Hepatocyte (in vitro differentiated cells): ENCODE measurements around the gene CHST8.

Experiments used
- EZH2 ChIP-seq: fragments of 200-600 bp; sonication (generic); IDR thresholded peaks from 2 replicates; pipeline ENCODE4 v1.6.1; 2016; ENCODE audit warnings: antibody characterized with exemption, mild to moderate bottlenecking, borderline replicate concordance
- TF ChIP-seq, protein P1 (sequence below): fragments of 200-600 bp; sonication (generic); IDR thresholded peaks from 2 replicates; pipeline ENCODE4 v1.5.1; 2016; ENCODE audit warnings: antibody characterized with exemption, mild to moderate bottlenecking; ENCODE audit not compliant: poor library complexity

DNA sequence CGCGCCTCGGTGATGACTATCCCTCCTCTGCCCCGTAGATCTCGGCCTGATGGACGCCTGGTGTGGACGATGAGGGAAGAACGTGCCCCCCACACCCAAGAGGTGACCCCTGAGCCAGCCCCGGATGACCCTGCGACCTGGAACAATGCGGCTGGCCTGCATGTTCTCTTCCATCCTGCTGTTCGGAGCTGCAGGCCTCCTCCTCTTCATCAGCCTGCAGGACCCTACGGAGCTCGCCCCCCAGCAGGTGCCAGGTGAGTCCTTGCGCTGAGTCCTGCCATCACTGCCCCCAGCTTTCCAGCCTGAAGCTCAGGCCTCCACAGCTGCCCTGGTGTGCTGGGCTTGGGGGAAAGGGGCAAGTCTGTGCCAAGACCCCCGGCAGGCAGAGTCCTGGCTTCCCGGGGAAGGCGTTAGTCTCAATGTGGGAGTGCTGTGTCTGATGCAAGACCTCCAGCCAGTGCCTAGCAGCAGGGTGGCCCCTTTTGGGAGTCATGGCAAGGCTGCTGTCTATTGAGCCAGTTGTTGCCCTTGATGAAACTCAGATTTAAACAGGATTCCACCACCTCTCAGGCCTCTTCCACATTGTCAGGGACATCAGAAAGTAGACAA is 67.5 kb downstream of the CHST8 start:
- TF ChIP-seq, protein P1, sequence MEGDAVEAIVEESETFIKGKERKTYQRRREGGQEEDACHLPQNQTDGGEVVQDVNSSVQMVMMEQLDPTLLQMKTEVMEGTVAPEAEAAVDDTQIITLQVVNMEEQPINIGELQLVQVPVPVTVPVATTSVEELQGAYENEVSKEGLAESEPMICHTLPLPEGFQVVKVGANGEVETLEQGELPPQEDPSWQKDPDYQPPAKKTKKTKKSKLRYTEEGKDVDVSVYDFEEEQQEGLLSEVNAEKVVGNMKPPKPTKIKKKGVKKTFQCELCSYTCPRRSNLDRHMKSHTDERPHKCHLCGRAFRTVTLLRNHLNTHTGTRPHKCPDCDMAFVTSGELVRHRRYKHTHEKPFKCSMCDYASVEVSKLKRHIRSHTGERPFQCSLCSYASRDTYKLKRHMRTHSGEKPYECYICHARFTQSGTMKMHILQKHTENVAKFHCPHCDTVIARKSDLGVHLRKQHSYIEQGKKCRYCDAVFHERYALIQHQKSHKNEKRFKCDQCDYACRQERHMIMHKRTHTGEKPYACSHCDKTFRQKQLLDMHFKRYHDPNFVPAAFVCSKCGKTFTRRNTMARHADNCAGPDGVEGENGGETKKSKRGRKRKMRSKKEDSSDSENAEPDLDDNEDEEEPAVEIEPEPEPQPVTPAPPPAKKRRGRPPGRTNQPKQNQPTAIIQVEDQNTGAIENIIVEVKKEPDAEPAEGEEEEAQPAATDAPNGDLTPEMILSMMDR: no peak
- TF ChIP-seq EZH2: no peak
